HG03045 (cell line): ENCODE results near the gene STK31.
"Not testable (repeated sequence)": the region's sequence is repeated elsewhere in the genome, so short reads cannot be mapped to it uniquely, and the experiment has no call there.

Experiments
- ATAC-seq: cut with Tn5 transposase; IDR thresholded peaks from one replicate; pipeline ENCODE4 v1.9.1; 2021; ENCODE audit warnings: mild to moderate bottlenecking, moderate library complexity; ENCODE audit not compliant: unreplicated experiment

STK31 gene

DNA sequence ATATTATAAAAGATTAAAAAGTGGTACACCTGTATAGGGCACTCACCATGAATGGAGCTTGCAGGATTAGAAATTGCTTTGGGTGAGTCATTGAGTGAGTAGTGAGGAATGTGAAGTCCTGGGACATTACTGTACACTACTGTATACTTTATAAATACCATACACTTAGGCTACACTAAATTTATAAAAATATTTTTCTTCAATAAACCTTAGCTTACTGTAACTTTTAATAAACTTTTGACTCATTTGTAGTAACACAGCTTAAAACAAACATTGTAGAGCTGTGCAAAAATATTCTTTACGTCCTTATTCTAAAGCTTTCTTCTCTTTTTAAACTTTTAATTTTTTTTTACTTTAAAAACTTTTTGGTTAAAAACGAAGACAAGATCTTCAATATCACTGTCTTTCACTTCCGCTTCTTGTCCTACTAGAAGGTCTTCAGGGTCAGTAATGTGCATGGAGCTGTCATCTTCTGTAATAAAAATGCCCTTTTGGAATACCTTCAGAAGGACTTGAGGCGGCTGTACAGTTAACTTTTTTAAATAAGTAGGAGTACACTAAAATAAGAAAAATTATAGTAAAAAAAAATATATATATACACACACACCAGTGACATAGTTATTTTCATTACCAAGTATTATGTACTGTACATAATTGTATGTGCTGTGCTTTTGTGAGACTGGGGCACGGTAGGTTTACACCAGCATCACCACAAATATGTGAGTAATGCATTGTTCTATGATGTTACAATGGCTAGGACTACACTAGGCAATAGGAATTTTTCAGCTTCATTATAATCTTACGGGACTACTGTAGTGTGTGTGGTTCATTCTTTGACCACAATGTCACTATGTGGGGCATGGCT, 3.5 kb downstream of the STK31 start:
- ATAC-seq = no peak

DNA sequence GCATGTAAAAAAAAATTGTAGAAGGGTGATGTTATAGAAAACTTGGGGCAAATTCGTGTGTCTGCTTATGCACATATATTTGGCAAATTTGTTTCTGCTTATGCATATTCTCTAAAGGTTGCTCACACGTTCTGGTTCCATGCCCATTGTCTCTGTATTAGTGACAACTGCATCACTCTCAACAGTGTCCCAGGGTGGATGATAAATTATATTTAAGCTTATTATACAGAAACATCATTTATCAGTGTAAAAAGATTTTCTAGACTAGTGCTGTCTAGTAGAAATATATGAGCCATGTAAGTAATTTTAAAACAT, 4.1 kb downstream of the STK31 start:
- ATAC-seq = no peak

DNA sequence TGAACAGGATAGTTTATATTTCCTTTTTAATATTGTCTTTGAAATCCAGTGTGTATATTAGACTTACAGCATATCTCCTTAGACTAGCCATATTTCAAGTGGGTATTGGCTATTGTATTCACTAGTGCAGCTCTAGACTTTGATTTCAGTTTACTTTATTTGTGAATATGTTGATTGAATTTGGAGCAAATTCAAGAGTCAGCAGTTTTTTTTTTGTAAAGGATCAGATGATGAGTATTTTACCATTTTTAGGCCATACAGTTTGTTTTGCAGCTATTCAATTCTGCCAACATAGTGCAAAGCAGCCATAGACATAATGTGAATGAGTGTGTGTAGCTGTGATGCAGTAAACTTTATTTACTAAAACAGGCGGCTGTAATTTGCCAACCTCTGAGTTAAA, 4.6 kb downstream of the STK31 start:
- ATAC-seq = no peak

GRCh38 chr7:23715099-23715498, 5.1 kb downstream of the STK31 start:
- ATAC-seq = no peak

DNA sequence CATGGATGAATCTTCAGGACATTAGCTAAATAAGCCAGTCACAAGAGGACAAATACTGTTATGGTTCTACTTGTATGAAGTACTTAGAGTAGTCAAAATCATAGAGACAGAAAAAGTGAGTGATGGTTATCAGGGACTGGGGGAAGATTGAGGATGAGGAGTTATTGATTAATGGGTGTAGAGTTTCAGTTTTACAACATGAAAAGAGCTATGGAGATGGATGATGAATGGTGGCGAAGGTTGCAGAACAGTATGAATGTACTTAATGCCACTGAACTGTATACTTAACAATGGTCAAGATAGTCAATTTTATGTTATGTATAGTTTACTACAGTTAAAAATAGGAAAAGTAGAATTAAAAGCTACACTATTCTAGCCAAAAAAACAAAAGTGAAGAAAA, 7.8 kb downstream of the STK31 start:
- no peak for ATAC-seq

DNA sequence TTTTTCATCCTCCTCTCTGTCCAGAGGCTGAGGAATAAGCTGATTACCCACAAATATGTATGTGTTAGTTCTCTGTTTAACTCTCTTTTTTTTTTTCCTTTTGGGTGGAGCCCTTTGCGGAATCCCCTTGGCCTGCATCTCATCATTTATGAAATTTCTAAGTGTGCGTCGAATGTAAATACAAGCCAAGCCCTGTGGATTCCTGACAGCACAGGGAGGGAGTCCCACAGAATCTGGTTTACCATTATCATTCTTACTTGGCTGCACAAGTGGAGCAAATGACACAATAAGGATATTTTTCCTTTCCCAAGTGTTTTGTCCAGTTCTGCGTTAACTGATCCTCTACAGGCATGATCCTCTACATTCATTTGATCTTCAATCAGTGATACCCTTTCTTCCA, 11.4 kb downstream of the STK31 start:
- ATAC-seq = no peak

- ATAC-seq = not testable (repeated sequence)
Measured at GRCh38 chr7:23722587-23723216, 12.7 kb downstream of the STK31 start.

DNA sequence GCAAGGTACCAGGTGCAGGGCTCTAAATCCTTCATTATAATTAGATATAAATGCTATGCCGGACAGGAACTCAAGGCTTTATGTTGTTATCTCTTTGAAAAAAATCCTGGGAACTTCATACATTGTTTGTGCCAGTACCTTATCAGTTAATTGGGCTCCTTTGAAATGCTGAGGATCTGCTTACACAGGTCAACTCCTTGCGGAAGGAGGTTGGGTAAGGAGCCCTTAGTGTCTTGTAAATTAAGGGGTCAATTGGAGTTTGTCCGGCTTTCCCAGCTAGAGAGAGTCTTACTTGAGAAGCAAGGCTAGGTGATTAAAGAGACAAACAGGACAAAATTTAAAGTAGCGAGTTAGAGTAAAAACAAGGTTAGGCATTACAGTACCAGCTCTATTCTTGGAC, 14.1 kb downstream of the STK31 start:
- not testable (repeated sequence) for ATAC-seq

- ATAC-seq = no peak
Measured at GRCh38 chr7:23742051-23742450, 32.0 kb downstream of the STK31 start.

- no peak for ATAC-seq
Measured at GRCh38 chr7:23743226-23743625, 33.2 kb downstream of the STK31 start.

GRCh38 chr7:23746629-23747028, 36.6 kb downstream of the STK31 start:
- no peak for ATAC-seq

GRCh38 chr7:23751852-23752251, 41.8 kb downstream of the STK31 start:
- ATAC-seq = no peak

GRCh38 chr7:23758839-23759238, 48.8 kb downstream of the STK31 start:
- not testable (repeated sequence) for ATAC-seq

DNA sequence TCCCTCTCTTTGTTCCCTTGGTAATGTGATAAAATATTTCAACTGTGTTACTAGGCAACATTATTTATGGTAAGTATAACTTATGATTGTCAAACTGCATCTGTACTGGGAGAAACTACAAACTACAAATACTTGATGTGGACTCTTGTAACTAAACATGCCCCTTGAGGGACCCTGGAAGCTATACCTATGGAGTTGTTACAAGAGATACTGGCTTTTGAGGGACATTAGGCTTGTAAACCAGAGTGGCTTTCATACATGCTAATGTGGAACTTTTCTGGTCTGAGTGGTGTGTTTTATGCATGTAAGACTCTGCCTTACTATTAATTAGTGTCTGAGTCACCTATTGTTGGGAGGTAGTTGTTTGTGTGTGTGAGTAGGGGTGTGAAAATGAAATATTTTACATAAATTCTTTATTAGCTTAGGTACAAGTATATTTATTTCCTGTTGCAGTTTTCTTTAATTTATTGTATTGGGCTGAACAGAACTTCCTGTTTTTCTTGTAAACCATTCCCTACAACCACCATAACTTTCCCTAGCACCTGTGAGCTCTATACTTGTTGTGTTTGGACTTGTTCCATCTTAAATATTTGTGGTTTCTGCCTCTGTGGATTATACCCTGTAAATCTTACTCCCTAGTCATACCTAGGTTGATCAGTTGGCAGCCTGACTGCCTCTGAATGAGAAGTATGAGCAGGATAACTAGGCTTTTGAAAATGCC, 49.8 kb downstream of the STK31 start:
- no peak for ATAC-seq

DNA sequence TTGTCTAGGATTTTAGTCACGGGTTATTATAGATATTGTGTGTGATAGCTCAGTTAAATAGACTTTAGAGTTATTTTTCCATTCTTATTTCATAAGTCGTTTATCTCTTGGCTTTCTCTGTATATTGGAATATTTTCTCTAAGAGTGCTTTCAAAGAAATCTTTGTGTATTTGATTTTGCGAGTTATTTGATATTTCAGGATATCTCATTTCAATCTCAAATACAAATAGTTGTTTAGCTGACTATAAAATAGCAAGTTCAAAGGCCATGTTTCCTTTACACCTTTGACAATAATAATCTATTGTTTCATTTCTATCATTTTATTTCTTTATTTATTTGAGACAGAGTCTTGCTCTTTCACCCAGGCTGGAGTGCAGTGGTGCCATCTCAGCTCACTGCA, 55.9 kb downstream of the STK31 start:
- no peak for ATAC-seq

DNA sequence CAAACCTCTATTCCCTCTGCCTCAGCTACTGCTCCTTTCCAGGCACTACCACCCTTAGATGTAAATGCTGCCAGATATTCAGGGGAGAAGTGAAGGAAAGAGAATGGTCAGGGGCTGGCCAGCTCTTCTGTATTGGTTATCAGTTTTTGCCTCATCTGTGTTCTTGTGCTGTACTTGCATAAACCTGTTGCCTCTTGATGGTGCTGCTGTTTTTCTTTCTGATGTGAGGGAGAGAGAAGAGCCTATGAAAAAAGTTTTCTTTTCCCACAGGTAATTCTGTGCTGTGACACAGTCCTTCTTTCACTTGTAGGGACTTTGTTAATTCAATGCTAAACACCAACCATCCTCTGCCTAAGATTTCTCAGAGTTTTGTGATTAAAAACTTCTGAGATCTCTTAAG, 57.5 kb downstream of the STK31 start:
- no peak for ATAC-seq

DNA sequence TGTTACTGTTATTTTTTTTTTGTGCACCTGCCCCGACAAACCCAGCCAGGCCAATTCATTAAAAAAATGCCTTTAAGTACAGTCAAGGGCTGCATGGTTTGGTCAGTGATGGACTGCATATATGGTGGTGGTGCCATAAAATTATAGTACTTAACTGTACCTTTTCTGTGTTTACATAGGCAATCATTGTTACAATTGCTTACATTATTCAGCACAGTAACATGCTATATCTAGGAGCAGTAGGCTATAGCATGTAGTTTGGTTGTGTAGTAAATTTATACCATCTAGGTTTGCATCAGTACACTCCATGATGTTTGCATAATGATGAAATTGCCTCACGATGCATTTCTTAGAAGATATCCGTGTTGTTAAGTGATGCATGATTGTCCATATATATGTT, 58.0 kb downstream of the STK31 start:
- ATAC-seq = no peak

DNA sequence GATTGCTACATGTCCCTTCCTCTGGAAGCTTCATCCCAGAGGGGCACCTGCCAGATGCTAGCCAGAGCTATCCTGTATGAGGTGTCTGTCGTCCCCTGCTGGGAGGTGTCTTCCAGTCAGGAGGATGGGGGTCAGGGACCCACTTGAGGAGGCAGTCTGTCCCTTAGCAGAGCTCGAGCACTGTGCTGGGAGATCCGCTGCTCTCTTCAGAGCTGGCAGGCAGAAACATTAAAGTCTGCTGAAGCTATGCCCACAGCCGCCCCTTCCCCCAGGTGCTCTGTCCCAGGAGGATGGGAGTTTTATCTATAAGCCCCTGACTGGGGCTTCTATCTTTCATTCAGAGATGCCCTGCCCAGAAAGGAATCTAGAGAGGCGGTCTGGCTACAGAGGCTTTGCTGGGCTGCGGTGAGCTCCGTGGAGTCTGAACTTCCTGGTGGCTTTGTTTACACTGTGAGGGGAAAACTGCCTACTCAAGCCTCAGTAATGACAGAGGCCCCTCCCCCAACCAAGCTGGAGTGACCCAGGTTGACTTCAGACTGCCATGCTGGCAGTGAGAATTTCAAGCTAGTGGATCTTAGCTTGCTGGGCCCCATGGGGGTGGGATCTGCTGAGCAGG, 69.3 kb downstream of the STK31 start:
- not testable (repeated sequence) for ATAC-seq

- no peak for ATAC-seq
Measured at GRCh38 chr7:23783115-23783514, 73.1 kb downstream of the STK31 start.

DNA sequence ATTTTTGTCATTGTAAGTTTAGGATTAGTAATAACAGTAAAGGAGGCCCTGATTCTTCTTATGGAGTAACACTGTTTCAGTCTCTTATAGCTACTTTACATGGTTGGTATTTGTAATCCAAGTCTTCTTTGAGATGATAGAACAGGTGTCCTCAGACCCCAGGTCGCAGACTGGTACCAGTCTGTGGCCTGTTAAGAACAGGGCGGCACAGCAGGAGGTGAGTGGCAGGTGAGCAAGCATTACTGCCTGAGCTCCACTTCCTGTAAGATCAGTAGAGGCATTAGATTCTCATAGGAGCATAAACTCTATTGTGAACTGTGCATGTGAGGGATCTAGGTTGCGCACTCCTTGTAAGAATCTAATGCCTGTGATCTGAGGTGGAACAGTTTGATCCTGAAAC, 77.3 kb downstream of the STK31 start:
- ATAC-seq = no peak

- ATAC-seq = no peak
Measured at GRCh38 chr7:23788843-23789242, 78.8 kb downstream of the STK31 start.

DNA sequence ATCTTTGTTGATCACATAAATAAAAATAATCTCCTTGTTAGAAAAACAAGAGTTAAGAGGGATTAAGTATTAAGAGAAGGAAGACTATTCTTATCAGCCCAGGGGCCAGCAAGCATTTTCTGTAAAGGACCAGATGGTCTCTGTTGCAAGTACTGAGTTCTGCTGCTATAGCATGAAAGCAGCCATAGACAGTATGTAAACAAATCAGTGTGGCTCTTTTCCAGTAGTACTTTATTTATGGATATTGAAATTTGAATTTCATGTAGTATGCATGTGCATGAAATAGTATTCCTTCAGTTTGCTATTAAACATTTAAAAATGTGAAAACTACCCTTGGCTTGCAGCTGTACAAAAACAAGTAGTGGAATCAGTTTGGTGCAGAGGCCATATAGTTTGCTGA, 81.7 kb downstream of the STK31 start:
- no peak for ATAC-seq
